Fibroblast of mammary gland (primary cell): ENCODE results near the gene ARHGAP22.

Experiments
- DNase-seq: peaks from one replicate; pipeline ENCODE4 v3.0.0-alpha.2; 2010; ENCODE audit warnings: low read depth
- H3K4me3 ChIP-seq: 2 replicates; pipeline ENCODE4 v1.5.1; 2011; ENCODE audit warnings: low read depth, mild to moderate bottlenecking, low read length, moderate library complexity; ENCODE audit not compliant: control insufficient read depth
- TF ChIP-seq, protein P1 (sequence below): conservative IDR thresholded peaks from 2 replicates; pipeline ENCODE4 v1.5.1; 2011; ENCODE audit warnings: low read depth, low read length, inconsistent platforms; ENCODE audit not compliant: control insufficient read depth, insufficient read depth

ARHGAP22 gene

DNA sequence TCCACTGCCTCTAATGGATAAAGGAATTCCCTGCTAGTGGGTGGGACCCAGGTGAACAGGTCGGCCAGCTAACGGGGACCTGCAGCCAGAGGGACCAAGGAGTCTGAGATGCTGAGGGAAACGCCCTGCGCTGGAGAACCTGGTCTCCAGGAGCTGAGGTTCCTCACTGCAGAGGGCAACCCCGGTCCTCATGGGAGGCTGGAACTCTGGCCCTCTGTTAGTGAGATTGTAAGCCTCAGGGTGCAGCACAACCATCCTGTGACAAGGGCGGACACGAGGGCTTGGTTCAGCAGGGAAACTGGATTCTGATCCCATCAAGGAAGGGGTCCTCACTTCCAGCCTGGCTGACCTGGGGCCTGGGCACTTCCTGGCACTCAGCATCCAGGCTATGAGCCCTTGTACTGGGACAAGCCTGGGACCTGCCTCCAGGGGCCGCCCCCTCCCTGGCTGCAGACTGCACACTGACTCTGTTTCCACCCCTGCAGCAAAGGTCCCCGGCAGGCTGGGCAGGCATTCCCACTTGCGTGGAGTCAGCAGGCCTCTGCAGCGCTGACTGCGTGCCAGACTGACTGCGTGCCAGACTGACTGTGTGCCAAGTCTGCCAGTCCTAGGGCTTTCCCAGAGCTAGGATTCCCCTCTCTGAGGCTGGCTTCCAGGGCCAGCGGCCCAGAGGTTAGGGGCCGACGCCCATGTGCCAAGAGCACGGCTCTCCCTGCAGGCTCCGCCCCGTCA lies 155.2 kb downstream of the ARHGAP22 start:
- no peak overlapping the region for H3K4me3 ChIP-seq

DNA sequence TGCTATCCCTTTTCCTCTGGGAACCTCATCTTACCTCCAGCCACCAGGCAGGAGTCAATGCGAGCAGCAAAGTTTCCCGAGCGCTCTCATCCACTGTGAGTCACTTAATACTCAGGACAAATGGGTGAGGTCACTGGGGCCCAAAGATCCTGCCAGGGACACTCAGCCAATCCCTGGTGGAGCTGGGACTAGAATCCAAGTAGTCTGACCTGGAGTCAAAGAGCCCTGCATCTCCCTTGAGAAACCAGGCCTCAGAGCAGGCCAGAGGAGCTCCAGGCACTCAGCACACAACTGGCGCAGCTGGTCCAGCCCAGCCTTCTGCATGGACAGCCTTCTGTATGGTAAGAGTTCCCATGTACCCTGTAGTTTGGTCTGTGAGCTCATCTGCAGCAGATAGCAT lies 156.1 kb downstream of the ARHGAP22 start:
- no peak overlapping the region for H3K4me3 ChIP-seq
- DNase-seq, result peak; percentile 86

More for the DNA sequence above, 155.2 kb downstream of the ARHGAP22 start:
- TF ChIP-seq, protein P1, sequence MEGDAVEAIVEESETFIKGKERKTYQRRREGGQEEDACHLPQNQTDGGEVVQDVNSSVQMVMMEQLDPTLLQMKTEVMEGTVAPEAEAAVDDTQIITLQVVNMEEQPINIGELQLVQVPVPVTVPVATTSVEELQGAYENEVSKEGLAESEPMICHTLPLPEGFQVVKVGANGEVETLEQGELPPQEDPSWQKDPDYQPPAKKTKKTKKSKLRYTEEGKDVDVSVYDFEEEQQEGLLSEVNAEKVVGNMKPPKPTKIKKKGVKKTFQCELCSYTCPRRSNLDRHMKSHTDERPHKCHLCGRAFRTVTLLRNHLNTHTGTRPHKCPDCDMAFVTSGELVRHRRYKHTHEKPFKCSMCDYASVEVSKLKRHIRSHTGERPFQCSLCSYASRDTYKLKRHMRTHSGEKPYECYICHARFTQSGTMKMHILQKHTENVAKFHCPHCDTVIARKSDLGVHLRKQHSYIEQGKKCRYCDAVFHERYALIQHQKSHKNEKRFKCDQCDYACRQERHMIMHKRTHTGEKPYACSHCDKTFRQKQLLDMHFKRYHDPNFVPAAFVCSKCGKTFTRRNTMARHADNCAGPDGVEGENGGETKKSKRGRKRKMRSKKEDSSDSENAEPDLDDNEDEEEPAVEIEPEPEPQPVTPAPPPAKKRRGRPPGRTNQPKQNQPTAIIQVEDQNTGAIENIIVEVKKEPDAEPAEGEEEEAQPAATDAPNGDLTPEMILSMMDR, result no peak
- DNase-seq, result no peak

GRCh38 chr10:48447356-48448215 lies 157.3 kb downstream of the ARHGAP22 start:
- no peak overlapping the region for H3K4me3 ChIP-seq
- no peak for DNase-seq
- TF ChIP-seq, protein P1, result no peak

More for the DNA sequence above, 156.1 kb downstream of the ARHGAP22 start:
- TF ChIP-seq, protein P1, result no peak

DNA sequence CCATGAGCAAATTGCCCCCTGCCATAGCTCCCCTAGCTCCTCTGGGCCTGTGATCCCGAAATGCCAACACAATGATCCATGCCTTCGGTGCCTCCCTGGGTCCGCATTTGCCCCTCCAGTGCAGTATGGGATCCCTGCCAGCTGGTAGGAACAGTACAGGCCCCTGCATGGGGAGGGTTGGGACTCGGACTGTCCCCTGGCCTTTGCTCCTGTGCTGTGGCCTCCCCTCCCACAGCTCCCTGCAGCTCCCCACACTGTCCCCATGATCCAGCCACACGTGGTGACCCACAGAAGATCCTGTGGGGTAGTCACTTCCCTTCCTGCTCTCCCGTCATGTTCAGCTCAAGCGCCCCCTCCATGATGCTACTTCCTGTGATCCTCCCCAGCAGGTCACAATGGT lies 158.1 kb downstream of the ARHGAP22 start:
- H3K4me3 ChIP-seq, result no peak overlapping the region
- TF ChIP-seq, protein P1, result no peak
- DNase-seq, result no peak

GRCh38 chr10:48445932-48446331 lies 158.9 kb downstream of the ARHGAP22 start:
- no peak for DNase-seq
- TF ChIP-seq, protein P1, result no peak
- H3K4me3 ChIP-seq, result no peak overlapping the region

GRCh38 chr10:48444861-48445841 lies 159.7 kb downstream of the ARHGAP22 start:
- TF ChIP-seq, protein P1, result no peak
- DNase-seq, result no peak
- no peak overlapping the region for H3K4me3 ChIP-seq
